DMS114 treated with DMSO at 0.1 percent for 48 hours (cell line): ENCODE measurements around the gene ISL2.

ENCODE experiments used
- DNase-seq: peaks from one replicate; lab custom pipeline; 2025; ENCODE audit not compliant: unreplicated experiment; lab: John Stamatoyannopoulos, UW

The ISL2 gene

GRCh38 chr15:76341366-76342057 is 4.9 kb downstream of the ISL2 start:
- DNase-seq, result no peak

- DNase-seq, result peak; percentile 47
Observed at GRCh38 chr15:76342058-76342381, 5.4 kb downstream of the ISL2 start.

- no peak for DNase-seq
Observed at GRCh38 chr15:76342382-76343201, 6.0 kb downstream of the ISL2 start.

- no peak for DNase-seq
Observed at GRCh38 chr15:76343313-76343996, 6.9 kb downstream of the ISL2 start.

- no peak for DNase-seq
Observed at GRCh38 chr15:76344893-76345582, 8.5 kb downstream of the ISL2 start.

GRCh38 chr15:76345583-76345879 is 9.0 kb downstream of the ISL2 start:
- DNase-seq, result no peak

GRCh38 chr15:76345880-76346668 is 9.5 kb downstream of the ISL2 start:
- no peak for DNase-seq

- peak; percentile 34 for DNase-seq
Observed at GRCh38 chr15:76346669-76347481, 10.3 kb downstream of the ISL2 start.

- DNase-seq, result peak; percentile 21
Observed at GRCh38 chr15:76347482-76348055, 11.0 kb downstream of the ISL2 start.

- no peak for DNase-seq
Observed at GRCh38 chr15:76349301-76350070, 12.9 kb downstream of the ISL2 start.

- no peak for DNase-seq
Observed at GRCh38 chr15:76353023-76353577, 16.5 kb downstream of the ISL2 start.

- DNase-seq, result no peak
Observed at GRCh38 chr15:76353903-76354302, 17.3 kb downstream of the ISL2 start.

GRCh38 chr15:76354823-76355440 is 18.4 kb downstream of the ISL2 start:
- DNase-seq, result no peak

- DNase-seq, result no peak
Observed at GRCh38 chr15:76358453-76358852, 21.9 kb downstream of the ISL2 start.

- no peak for DNase-seq
Observed at GRCh38 chr15:76359152-76359551, 22.6 kb downstream of the ISL2 start.

- no peak for DNase-seq
Observed at GRCh38 chr15:76360416-76360815, 23.8 kb downstream of the ISL2 start.

GRCh38 chr15:76363251-76363650 is 26.7 kb downstream of the ISL2 start:
- DNase-seq, result no peak

- no peak for DNase-seq
Observed at GRCh38 chr15:76366714-76367113, 30.1 kb downstream of the ISL2 start.
